Measurements from ENCODE around the gene UBXN4. TPM values are rescaled to one million over a fixed set of nuclear protein-coding genes. Genes with fewer than 3 reads are reported as not detected.

Gene UBXN4
- total RNA-seq, 1 donor: 81.8 TPM

DNA sequence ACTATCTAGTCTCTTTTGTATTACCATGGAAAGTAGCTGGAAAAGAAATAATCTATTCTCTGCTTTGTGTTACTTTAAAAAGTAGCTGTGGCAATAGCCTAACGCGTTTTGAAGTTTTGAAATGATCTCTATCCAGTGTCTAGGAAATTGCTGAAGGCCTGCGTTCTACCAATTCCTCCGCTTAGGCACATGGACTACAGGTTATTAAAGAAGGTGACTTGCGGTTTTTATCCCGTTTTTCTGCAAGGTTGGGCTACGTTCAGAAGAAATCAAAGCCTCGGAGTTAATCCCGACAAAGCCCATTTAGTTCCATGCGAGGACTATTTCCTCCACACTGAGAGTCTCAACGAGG is 636 bp upstream of the UBXN4 start:
- TF ChIP-seq, protein P1, sequence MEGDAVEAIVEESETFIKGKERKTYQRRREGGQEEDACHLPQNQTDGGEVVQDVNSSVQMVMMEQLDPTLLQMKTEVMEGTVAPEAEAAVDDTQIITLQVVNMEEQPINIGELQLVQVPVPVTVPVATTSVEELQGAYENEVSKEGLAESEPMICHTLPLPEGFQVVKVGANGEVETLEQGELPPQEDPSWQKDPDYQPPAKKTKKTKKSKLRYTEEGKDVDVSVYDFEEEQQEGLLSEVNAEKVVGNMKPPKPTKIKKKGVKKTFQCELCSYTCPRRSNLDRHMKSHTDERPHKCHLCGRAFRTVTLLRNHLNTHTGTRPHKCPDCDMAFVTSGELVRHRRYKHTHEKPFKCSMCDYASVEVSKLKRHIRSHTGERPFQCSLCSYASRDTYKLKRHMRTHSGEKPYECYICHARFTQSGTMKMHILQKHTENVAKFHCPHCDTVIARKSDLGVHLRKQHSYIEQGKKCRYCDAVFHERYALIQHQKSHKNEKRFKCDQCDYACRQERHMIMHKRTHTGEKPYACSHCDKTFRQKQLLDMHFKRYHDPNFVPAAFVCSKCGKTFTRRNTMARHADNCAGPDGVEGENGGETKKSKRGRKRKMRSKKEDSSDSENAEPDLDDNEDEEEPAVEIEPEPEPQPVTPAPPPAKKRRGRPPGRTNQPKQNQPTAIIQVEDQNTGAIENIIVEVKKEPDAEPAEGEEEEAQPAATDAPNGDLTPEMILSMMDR (IDR thresholded peaks at IDR 0.05; ENCODE audit: insufficient read depth, low read length): no peak
- peak overlapping the region; percentile 32 for H3K4me3 ChIP-seq (ENCODE audit: low read depth, low read length)
- no peak for DNase-seq (ENCODE audit: low read depth)

DNA sequence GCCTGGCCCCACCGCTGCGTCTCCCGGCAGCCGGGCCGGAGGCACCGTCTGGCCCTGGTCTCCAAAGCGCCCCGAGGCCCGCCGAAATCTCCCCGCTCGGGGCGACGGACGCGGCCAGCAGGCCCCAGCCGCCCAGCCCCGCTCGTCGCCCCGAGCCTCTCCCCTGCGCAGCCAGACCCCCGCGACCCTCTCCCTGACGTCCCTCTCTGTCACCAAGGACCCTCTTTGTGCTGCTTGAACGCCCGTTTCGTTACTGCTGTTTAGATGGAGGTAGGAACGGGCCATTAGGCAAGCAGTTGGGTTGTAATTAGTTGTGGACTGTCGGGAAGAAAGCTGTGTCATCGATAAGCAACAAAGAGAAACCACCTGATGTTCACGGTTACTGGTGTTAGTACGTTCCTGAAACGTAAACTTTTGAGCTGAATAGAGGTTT is 686 bp downstream of the UBXN4 start:
- TF ChIP-seq, protein P1 (IDR thresholded peaks at IDR 0.05; ENCODE audit: insufficient read depth, low read length): no peak
- peak; percentile 65 for DNase-seq (ENCODE audit: low read depth)
- peak overlapping the region; percentile 84 for H3K4me3 ChIP-seq (ENCODE audit: low read depth, low read length)

DNA sequence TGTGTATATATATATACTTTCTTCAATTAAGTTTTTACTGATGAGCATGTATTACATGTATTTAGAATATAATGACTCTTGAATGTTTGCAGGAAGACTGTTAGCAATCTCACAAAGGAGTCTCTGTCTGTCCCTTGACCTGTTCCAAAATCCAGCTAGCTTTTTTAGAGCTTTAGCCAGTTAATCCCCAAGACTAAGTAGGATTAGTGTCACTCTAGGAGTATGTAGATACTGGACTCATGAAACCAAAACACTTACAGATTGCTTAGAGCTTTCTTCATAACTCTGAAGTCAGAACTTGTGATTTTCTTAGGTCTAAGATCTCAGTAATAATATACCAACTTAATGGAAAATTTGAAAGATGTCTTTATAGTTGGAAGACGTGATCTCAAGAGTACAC is 2.2 kb downstream of the UBXN4 start:
- H3K4me3 ChIP-seq (ENCODE audit: low read depth, low read length): peak overlapping the region; percentile 29
- DNase-seq (ENCODE audit: low read depth): peak; percentile 13
- TF ChIP-seq, protein P1 (IDR thresholded peaks at IDR 0.05; ENCODE audit: insufficient read depth, low read length): no peak

DNA sequence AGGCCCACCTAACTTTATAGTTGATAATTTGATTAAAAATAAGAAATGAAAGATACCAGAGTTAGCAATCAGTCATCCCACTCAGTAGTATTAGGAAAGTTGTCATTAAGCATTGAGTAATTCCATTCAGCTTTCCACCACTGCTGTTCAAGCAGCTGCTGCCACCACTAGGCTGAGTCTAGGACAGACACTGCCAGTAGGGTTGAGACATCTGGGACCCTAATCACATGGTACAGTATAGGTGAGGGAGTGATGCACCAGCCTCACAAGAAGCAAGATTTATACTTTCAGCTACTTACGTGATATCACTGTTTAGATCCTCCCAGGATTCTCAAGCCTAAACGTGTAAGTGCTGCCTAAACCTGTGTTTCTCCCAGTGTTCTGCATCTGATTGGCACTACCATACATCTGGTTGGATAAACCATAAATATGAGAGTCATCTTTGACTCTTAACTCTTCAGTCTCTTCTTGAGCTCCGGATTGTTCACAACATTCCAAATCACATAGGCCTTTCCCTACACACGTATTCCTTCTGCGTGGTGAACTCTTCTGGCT is 3.2 kb downstream of the UBXN4 start:
- no peak for DNase-seq (ENCODE audit: low read depth)
- no peak overlapping the region for H3K4me3 ChIP-seq (ENCODE audit: low read depth, low read length)

DNA sequence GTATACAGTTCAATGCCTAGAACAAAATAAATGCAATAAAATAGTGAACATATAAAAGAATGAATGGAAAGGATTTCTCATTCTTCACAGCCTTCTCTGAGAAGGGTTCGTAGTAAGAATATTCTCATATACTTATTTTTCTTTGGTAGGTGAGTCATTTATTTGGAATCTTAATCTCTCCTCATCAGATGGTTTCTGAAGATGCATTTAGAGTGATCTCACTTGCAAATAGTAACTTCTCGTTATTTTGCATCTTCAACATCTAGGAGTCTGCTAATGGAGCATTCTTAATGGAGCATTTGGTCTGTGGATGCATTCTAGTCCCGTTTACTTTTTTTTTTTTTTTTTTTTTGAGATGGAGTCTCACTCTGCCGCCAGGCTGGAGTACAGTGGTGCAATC is 3.9 kb downstream of the UBXN4 start:
- no peak overlapping the region for H3K4me3 ChIP-seq (ENCODE audit: low read depth, low read length)
- TF ChIP-seq, protein P1 (IDR thresholded peaks at IDR 0.05; ENCODE audit: insufficient read depth, low read length): no peak
- DNase-seq (ENCODE audit: low read depth): peak; percentile 51

More for the DNA sequence above, 3.2 kb downstream of the UBXN4 start:
- TF ChIP-seq, protein P1 (IDR thresholded peaks at IDR 0.05; ENCODE audit: insufficient read depth, low read length): no peak

DNA sequence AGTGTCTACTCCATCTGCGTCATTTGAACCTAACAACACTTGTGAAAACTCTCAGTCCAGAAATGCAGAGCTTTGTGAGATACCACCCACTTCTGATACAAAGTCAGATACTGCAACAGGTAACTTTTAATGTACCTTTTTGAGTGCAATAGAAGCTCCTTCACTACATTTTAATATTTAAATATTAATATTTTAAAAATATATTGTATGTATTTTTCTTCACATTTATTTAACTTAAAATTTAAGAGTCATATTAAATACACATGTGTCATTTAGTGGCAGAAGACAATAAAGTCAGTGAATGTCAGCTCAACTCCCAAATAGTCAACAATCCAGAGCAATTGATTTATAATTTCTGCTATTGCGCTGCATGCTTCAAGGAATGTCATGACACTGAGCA is 13.9 kb downstream of the UBXN4 start:
- DNase-seq (ENCODE audit: low read depth): no peak
- TF ChIP-seq, protein P1 (IDR thresholded peaks at IDR 0.05; ENCODE audit: insufficient read depth, low read length): no peak
- H3K4me3 ChIP-seq (ENCODE audit: low read depth, low read length): no peak overlapping the region

DNA sequence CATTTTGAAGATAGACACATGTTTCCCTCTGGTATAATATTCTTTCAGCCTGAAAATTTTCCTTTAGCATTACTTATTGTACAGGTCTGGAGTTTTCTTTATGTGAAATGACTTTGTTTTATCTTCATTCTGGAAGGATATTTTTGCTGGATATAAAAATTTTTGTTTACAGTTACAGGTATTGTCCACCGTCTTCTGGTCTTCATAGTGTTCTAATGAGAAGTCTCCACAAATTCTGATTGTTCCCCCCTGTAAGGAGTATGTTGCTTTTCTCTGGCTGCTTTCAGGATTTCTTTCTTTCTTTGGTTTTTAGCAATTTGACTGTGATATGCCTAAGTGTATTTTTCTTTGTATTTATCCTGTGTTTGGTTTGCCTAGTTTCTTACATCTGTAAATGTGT is 15.0 kb downstream of the UBXN4 start:
- DNase-seq (ENCODE audit: low read depth): no peak
- no peak overlapping the region for H3K4me3 ChIP-seq (ENCODE audit: low read depth, low read length)
- TF ChIP-seq, protein P1 (IDR thresholded peaks at IDR 0.05; ENCODE audit: insufficient read depth, low read length): no peak

Data from fibroblast of the aortic adventitia (primary cell).